DMS114 treated with DMSO at 0.1 percent for 48 hours (cell line): Measurements from ENCODE around the gene RPS4Y1.
"Not testable (repeated sequence)": the region's sequence is repeated elsewhere in the genome, so short reads cannot be mapped to it uniquely, and the experiment has no call there.

Experiments
- DNase-seq: peaks from one replicate; lab custom pipeline; 2025; ENCODE audit not compliant: unreplicated experiment; lab: John Stamatoyannopoulos, UW

RPS4Y1 gene

GRCh38 chrY:2841471-2841893 is at the start of gene RPS4Y1:
RPS4Y1 (plus strand) TSS chrY:2841602; CDS start chrY:2841625, 23 bp downstream.
- DNase-seq, result no peak

DNA sequence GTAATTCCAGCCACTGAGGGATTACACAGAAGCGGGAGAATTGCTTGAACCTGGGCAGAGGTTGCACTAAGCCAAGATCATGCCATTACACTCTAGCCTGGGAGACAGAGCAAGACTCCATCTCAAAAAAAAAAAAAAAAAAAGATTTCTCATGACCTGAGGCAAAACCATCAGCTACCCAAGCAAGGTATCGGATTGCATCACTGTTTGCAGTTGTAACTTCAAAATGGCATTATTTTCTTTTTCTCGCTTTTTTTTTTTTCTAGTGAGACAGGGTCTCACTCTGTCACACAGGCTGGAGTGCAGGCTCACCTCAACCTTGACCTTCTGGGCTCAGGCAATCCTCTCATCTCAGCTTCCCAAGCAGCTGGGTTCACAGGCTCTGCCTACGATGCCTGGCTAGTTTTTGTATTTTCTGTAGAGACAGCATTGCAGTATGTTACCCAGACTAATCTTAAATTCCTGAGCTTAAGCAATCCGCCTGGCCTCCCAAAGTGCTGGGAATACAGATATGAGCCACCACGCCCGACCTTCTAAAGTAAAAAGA is 44.4 kb upstream of the RPS4Y1 start:
- DNase-seq, result no peak

GRCh38 chrY:2797991-2798390 is 43.4 kb upstream of the RPS4Y1 start:
- DNase-seq, result no peak

- no peak for DNase-seq
Measured at GRCh38 chrY:2800246-2800645, 41.2 kb upstream of the RPS4Y1 start.

DNA sequence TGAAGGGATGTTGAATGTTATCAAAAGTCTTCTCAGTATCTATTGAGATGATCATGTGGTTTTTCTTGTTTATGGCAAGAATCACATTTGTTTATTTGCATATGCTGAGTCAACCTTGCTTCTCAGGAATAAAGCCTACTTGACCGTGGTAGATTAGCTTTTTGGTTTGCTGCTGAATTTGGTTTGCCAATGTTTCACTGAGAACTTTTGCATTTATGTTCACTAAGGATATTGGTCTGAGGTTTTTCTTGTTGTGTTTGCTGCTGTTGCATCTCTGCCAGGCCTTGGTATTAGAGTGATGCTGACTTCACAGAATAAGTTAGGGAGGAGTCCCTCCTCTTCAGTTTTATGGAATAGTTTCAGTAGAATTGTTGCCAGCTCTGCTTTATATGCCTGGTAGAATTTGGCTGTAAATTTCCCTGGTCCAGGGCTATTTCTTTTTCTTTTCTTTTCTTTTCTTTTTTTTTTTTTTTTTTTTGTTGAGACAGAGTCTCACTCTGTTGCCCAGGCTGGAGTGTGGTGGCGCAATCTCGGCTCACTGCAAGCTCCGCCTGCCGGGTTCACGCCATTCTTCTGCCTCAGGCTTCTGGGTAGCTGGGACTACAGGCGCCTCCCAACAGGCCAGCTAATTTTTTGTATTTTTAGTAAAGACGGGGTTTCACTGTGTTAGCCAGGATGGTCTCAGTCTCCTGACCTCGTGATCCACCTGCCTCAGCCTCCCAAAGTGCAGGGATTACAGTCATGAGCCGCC is 24.1 kb upstream of the RPS4Y1 start:
- DNase-seq, result not testable (repeated sequence)

GRCh38 chrY:2824471-2824870 is 16.9 kb upstream of the RPS4Y1 start:
- DNase-seq, result no peak

GRCh38 chrY:2828497-2828896 is 12.9 kb upstream of the RPS4Y1 start:
- DNase-seq, result no peak

DNA sequence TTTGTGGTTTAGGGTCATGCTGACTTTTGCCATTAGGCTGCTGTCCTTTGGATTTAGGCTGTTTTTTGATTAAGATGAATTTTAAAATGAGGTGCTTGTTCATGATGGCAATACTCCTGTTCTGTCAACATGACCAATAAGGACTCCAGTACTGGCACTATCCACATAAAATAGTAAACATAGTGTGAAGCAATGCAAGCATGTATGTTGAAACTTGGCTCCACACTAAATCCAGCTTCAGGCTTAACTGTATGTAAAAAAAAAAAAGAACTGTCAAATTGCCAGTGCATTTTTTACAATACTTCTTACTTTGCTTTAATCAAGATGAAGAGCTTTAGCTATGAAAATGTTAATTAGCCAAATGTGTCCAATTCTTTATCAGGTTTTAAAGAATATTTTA is 6.2 kb upstream of the RPS4Y1 start:
- DNase-seq, result no peak

GRCh38 chrY:2837078-2837477 is 4.3 kb upstream of the RPS4Y1 start:
- DNase-seq, result no peak

DNA sequence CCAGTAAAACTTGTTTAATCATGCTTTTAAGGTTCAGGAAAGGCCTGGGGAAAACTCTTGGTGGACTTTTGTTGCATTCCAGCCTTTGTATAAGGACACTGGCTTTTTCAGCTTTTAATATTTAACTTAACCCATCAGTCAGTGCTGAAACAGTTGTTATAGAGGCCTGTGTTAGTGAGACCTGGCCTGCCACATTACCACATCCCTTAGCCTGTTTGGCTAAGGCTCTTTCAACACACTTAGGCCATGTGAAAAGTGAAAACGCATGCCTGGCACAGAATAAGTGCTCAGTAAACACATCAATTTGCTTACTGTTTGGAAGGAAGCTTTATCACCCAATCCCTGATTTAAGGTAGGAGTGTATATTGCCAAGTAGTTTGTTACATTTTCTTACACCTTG is 3.5 kb upstream of the RPS4Y1 start:
- DNase-seq, result no peak

DNA sequence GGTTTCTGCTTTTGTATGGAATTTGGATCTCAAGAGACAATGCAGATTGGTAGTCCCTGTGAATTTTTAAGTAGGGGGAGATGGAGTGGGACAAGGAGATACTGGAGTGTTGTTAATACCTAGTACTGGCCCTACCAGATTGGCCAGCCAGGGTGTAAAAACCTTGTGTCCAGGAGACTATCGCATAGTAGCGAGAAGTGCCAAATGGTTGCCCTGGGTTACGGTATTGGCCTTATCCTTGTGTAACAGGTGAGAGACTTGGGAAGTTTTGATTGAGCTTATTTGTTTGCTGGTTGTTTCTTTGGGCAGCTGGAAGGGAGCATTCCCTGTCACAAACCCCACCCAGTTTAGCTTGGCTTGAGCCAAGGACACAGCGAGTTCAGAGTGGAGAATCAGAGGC is 5.4 kb downstream of the RPS4Y1 start:
- no peak for DNase-seq

DNA sequence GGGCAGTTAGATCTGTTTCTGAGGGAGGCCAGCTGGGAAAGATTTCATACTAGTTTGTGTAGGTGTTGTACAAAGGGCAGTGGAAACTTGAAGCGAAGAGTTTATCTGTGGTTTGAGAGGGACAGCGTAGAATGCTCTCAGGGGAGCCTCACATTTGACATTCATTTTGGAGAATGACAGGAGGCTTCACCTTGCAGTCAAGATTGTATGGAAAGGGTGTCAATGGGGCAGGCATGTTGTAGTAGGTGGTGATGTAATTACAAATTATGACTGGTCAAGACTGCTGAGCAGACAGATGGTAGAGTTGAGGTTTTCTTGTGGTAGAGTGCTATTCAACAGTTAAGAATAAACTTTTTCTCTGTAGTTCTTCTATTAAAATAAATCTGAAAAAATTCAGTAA is 7.0 kb downstream of the RPS4Y1 start:
- DNase-seq, result no peak

GRCh38 chrY:2849368-2849767 is 8.0 kb downstream of the RPS4Y1 start:
- DNase-seq, result no peak

- DNase-seq, result no peak
Measured at GRCh38 chrY:2854145-2854774, 12.9 kb downstream of the RPS4Y1 start.

- DNase-seq, result no peak
Measured at GRCh38 chrY:2857068-2857467, 15.7 kb downstream of the RPS4Y1 start.

DNA sequence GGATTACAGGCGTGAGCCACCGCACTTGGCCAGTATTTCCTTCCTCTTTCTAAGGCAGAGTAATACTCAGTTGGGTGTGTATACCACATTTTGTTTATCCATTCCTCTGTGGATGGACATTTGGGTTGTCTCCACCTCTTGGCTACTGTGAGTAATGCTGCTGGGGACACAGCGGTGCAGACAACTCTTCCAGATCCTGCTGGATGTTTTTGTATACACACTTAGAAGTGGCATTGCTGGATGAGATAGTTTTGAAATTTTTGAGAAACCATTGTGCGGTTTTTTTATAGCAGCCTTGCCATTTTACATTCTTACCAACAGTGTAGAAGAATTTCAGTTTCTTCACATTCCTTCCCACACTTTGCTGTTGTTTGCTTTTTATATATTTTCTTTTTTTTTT is 16.3 kb downstream of the RPS4Y1 start:
- DNase-seq, result no peak

DNA sequence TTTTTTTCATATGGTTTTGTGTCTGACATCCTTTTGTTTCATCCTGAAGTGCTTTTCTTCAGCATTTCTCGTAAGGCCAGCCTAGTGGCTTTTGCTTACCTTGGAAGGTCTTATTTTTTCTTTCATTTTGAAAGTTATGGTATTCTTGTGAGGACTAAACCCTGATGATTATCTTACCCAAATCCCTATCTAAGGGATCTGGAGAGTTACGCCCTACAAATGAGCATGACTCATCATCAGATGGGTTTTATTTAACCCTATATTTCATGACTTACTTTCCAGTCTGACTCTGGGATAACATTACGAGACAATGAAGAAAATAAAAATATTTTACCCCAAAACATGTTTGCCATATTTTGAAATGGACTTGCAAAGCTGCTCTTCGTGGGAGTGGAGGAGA is 18.4 kb downstream of the RPS4Y1 start:
- no peak for DNase-seq

DNA sequence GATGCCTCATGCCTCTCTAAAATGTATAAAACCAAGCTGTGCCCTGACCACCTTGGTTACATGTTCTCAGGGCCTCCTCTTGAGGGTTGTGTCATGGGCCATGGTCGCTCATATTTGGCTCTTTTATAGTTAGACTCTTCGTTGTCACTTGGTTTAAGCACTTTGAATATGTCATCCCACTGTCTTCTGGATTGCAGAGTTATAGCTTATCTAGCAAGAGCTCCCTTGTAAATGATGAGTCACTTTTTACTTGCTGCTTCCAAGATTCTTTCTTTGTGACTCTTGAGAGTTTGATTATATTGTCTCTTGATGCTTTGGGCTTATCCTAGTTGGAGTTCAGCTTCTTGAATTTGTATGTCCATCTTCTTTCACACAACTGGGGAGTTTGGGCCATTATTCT is 19.1 kb downstream of the RPS4Y1 start:
- DNase-seq, result no peak

GRCh38 chrY:2866581-2866980 is 25.2 kb downstream of the RPS4Y1 start:
- no peak for DNase-seq

DNA sequence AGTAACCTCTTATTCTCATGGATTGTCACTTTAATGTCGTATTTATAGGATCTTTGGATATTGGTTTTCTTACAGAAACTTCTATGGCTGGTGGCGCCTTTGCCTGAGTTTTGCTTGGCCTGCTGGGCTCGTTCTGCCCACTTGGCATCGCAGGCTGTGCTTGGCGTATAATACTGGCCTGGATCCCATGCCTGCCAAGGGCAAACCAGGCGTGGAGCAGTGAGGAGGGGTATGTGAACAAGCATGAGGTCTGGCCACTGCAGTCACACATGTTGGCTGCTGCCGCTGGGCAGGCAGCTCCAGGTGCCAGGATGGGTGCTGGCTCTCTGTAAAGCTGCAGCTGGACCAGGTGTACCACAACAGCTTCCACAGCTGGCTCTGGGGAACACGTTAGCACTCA is 26.1 kb downstream of the RPS4Y1 start:
- DNase-seq, result no peak

DNA sequence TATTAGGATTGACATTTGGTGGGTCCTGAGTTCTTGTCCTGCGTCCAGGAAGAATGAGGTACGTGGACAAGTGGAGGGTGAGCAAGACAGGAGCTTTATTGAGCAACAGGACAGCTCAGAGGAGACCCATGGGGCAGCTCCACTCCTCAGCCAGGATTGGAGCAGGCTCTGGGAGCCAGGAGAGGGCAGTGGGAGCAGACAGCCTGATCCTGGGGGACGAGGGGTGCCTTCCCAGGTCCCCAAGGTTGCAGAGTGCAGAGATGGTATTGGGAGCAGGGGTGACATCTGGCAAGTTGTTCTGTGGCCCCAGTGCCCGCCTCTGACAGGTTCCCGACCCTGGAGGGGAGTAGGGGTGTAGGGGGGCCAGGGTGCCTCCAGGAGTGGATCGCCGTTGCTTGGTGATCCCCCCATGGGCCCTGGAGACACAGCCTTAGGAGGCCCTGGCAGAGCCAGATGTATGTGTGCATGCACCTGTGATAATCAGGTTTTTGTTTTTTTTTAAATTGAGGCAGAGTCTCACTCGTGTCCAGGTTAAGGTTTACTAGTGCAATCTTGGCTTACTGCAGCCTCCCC is 26.7 kb downstream of the RPS4Y1 start:
- DNase-seq, result no peak

- DNase-seq, result not testable (repeated sequence)
Measured at GRCh38 chrY:2872234-2872633, 30.8 kb downstream of the RPS4Y1 start.
